Inflammatory macrophage treated with lipopolysaccharide for 1 hour (primary cell): ENCODE data around the gene AGFG1.

Experiments used
- DNase-seq, 2 donors: peaks; one replicate each; pipeline ENCODE4 v3.0.0-alpha.2; 2020 to 2022

AGFG1 gene, protein sequence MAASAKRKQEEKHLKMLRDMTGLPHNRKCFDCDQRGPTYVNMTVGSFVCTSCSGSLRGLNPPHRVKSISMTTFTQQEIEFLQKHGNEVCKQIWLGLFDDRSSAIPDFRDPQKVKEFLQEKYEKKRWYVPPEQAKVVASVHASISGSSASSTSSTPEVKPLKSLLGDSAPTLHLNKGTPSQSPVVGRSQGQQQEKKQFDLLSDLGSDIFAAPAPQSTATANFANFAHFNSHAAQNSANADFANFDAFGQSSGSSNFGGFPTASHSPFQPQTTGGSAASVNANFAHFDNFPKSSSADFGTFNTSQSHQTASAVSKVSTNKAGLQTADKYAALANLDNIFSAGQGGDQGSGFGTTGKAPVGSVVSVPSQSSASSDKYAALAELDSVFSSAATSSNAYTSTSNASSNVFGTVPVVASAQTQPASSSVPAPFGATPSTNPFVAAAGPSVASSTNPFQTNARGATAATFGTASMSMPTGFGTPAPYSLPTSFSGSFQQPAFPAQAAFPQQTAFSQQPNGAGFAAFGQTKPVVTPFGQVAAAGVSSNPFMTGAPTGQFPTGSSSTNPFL

DNA sequence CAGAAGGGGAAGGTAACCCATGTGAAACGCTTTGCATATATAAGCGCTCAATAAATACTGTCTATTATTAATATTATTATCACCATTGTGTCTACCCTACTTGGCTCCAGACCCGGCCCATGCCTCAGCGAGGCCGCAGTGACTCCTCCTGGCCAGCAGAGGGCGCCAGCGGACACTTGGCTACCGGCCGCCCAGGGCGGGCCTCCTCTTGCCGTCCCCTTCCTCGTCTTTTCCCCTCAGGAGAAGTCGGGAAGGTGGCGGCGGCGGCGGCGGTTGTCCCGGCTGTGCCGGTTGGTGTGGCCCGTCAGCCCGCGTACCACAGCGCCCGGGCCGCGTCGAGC is at the start of gene AGFG1:
AGFG1 (plus strand) TSS at position 233 of the 341 bp plus-strand sequence. CDS start 266 bp downstream, outside the sequence.
- peak; percentile 74 to 95 for DNase-seq

DNA sequence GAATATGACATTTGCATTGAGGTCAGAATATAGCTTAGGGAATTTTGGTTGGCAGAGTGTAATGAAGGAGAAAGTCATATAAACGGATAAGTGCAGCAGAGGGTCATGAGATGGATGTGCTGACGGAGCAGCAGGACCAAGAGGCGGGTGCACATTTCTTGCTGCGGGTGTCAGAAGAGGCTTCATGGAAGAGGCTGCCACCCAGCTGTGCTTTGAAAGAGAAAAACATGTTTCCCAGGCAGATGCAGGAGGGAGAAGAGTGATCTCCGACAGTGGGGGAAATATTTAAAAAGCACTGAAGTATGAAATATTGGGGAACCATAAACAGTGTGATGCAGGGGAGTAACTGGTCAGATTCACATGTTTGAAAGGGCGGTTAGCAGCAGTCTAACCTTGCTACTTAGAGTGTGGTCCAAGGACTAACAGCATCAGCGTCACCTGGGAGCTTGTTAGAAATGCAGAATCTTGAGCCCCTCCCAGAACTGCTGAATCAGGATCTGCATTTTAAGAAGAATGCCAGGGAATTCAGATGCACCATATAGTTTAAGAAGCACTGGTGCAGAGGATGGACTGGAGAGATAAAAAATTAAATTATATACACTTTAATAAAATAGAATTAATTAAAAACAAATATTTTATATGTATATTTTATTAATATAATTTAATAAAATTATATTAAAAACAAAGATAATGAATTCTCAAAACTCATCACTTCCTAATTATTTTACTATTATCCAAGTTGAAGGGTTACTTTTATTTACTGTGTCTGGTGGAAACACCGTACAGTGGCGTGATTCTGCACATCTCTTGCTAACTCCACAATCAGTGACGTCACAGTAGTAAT is 48.1 kb upstream of the AGFG1 start:
- DNase-seq: no peak

DNA sequence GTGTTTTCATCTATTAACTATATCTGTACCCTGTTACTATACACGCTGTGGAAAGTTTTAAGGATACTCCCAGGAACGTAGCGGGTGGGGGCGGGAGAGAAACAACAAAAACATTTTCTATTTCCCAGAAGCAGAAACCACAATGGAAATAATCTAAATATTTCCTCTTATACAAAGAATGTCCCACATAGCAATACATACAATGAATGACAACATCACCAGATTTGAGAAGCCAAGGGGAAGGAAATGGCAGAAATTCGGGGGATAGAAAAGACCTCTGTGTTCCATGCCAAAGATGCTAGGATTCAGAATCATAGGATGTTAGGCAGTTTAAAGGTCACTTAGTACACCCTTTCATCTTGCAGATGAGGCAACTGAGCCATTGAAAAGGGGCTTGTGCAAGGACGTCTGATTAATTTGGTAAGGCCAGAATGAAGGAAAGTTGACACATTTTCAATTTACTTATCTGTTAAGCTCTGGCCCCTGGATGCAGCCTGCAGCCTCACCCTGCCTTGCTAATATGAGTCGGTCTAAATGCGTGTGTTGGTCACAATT is 43.1 kb upstream of the AGFG1 start:
- no peak for DNase-seq

DNA sequence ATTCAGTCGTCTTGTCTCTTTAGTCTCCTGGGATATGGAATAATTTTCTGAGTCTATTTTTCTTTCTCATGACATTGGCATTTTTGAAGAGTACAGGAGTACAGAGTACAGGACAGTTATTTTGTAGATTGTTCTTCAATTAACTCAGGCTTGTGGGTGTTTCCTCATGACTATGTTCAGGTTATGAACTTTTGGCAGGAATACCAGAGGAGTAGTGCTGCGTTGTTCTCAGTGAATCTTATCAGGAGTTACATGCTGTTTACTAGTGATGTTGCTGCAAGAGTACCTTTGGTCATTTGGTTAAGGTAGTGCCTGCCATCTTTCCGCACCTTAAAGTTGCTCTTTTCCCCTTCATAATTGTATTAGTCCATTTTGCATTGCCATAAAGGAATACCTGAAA is 41.3 kb upstream of the AGFG1 start:
- no peak for DNase-seq

- DNase-seq: no peak
Measured at GRCh38 chr2:227433171-227433570, 38.8 kb upstream of the AGFG1 start.

- DNase-seq: peak; percentile 80 to 89
Measured at GRCh38 chr2:227436436-227437174, 35.4 kb upstream of the AGFG1 start.

- no peak for DNase-seq
Measured at GRCh38 chr2:227439214-227439613, 32.7 kb upstream of the AGFG1 start.

DNA sequence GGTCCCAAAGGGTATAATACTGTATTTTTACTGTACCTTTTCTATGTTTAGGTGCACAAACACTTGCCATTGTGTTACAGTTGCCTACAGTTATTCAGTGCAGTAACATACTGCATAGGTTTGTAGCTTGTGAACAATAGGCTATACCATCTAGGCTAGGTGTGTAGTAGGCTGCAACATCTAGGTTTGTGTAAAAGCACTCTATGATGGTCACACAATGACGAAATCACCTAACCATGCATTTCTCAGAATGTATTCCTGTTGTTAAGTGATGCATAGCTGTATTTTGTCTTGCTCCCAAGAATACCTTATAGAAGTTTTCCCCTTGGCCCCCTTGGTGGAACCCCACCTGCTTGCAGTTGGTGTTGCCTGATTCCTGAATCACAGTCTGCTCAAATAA is 29.3 kb upstream of the AGFG1 start:
- DNase-seq: no peak

DNA sequence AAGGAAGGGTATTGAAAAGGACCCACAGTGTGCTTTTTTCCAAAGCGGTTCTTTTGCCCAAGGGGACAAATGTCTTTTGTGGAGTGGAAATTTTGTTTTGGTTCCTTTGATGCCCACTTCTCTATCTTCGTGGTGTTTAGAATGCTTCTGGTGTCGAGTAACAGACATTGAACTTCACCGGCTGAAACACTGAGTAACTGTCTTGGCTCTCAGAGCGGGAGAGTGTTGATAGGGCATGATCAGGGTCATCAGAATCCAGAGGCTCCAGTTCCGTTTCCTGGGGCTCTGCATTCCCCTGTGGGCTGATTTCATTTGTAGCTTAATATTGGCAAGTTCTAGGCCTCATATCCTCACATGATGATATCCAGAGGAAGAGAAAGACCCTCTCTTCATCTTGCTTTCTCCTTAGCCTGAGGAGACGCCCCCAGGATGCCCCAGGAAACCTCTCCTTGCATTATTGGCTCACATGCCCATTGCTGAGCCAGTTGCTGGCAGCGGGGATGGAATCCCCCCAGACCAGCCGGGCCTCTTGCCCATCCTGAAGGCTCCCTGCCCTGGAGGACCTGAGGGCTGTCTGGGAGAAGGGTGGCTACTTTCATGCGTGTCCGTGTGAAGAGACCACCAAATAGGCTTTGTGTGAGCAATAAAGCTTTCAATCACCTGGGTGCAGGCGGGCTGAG is 27.9 kb upstream of the AGFG1 start:
- DNase-seq: no peak

- DNase-seq: no peak
Measured at GRCh38 chr2:227447606-227448005, 24.4 kb upstream of the AGFG1 start.

- DNase-seq: peak; percentile 31 to 52
Measured at GRCh38 chr2:227450311-227450841, 21.6 kb upstream of the AGFG1 start.

DNA sequence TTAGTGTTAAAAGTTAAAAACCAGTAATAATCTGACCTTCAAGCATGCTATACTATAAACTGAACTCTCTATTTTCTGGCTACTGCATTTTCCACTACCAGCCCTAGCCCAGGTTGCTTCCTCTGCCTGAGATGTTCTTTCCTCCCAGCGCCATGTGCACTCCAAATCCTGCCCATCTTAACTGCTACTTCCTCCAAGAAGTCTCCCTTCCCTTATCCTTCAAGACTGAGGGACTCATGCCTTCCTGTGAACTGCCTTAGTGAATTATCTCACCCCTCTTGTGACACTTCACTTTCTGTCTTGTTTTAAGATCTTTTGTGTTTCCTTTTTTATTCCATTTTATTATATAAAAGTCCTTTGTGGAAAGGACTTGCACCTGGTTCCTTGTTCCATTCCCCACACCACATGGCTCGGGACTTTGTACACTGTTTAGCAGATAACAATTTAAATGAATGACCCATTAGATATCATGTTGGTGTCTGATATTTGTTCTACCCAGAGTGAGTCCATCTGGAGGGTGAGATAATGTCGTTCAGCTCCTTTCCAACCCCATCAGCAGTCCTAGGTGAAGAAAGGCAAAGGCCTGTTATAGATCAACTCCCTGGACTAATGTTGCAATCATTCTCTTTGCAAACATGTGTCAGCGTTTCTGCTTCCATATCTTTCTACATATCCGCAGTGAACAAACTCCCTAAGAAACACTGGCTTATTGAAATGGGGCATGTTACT is 20.9 kb upstream of the AGFG1 start:
- peak; percentile 71 to 79 for DNase-seq

- DNase-seq: no peak
Measured at GRCh38 chr2:227451655-227451992, 20.3 kb upstream of the AGFG1 start.

- DNase-seq: no peak
Measured at GRCh38 chr2:227453810-227454209, 18.1 kb upstream of the AGFG1 start.

GRCh38 chr2:227454323-227454860 is 17.6 kb upstream of the AGFG1 start:
- no peak for DNase-seq

- DNase-seq: no peak
Measured at GRCh38 chr2:227455200-227455599, 16.8 kb upstream of the AGFG1 start.

GRCh38 chr2:227456102-227456501 is 15.9 kb upstream of the AGFG1 start:
- no peak for DNase-seq

- peak; percentile 85 to 88 for DNase-seq
Measured at GRCh38 chr2:227456772-227457171, 15.2 kb upstream of the AGFG1 start.

- DNase-seq: peak; percentile 56 to 62
Measured at GRCh38 chr2:227460070-227460485, 11.9 kb upstream of the AGFG1 start.

DNA sequence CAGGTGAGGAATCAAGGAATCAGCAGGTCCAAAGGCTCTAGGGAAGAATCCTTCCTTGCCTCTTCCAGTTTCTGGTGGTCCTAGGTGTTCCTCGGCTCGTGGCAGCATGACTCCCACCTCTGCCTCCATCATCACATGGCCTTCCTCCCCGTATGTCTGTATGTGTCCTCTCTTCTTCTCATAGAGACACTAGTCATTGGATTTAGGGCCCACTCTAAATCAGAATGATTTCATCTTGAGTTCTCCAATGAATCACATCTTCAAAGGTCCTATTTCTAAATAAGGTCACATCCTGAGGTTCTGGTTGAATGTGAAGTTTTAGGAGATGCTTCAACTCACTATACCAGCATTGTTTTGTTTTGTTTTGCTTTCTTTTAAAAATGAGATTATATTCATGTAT is 11.1 kb upstream of the AGFG1 start:
- no peak for DNase-seq
